ENCODE data around the gene STOM. TPM values are rescaled to one million over a fixed set of nuclear protein-coding genes. Genes with fewer than 3 reads are reported as not detected.

The STOM gene
- 102 and 233 TPM in 2 replicates for total RNA-seq

GRCh38 chr9:121369595-121370265 is at the start of gene STOM:
STOM (minus strand) TSS chr9:121370250; CDS start chr9:121370187, 63 bp downstream.

Other genes with a start within 250 kb of the STOM start
- 18.9 and 19.4 TPM in 2 replicates for gene RAB14, start 168.4 kb downstream of the STOM start, total RNA-seq
- gene GSN, start 102.1 kb downstream of the STOM start, total RNA-seq, result 311 and 512 TPM in 2 replicates
- not detected in 2 replicates for gene GGTA1, start 129.6 kb upstream of the STOM start, total RNA-seq